Trophoblast cell (in vitro differentiated cells and primary cell): ENCODE results near the gene COL18A1.
A peak's percentile ranks its signal among the peaks of the same experiment; 100 is the strongest.

Experiments used
- DNase-seq, 2 donors: peaks; one replicate each; pipeline ENCODE4 v3.0.0-alpha.2; 2016
- H2AFZ ChIP-seq: 2 replicates; pipeline ENCODE4 v1.6.1; 2013; ENCODE audit warnings: low read length, moderate library complexity, mild to moderate bottlenecking; ENCODE audit not compliant: insufficient read depth, poor library complexity
- H2AK5ac ChIP-seq: 2 replicates; pipeline ENCODE4 v1.6.1; 2013; ENCODE audit warnings: mild to moderate bottlenecking, low read length
- H2BK120ac ChIP-seq: 2 replicates; pipeline ENCODE4 v1.6.1; 2013; ENCODE audit warnings: low read length, mild to moderate bottlenecking, moderate library complexity; ENCODE audit not compliant: insufficient read depth, poor library complexity
- H2BK12ac ChIP-seq: 2 replicates; pipeline ENCODE4 v1.6.1; 2013; ENCODE audit warnings: mild to moderate bottlenecking, low read length, moderate library complexity
- H2BK5ac ChIP-seq: 2 replicates; pipeline ENCODE4 v1.6.1; 2013; ENCODE audit warnings: low read length, low read depth, moderate library complexity, mild to moderate bottlenecking; ENCODE audit not compliant: poor library complexity
- H3K14ac ChIP-seq: 2 replicates; pipeline ENCODE4 v1.6.1; 2013; ENCODE audit warnings: mild to moderate bottlenecking, low read length
- H3K18ac ChIP-seq: 2 replicates; pipeline ENCODE4 v1.6.1; 2013; ENCODE audit warnings: mild to moderate bottlenecking, low read length
- H3K23ac ChIP-seq: 2 replicates; pipeline ENCODE4 v1.6.1; 2013; ENCODE audit warnings: low read length
- H3K27ac ChIP-seq: 2 replicates; pipeline ENCODE4 v1.5.1; 2013; ENCODE audit warnings: low read depth, mild to moderate bottlenecking, inconsistent platforms, low read length, moderate library complexity
- H3K27me3 ChIP-seq: 2 replicates; pipeline ENCODE4 v1.6.1; 2013; ENCODE audit warnings: inconsistent platforms, mild to moderate bottlenecking, low read length, moderate library complexity; ENCODE audit not compliant: insufficient read depth
- H3K36me3 ChIP-seq, 2 experiments: 1 replicate in 1 of 2; 2 replicates in 1 of 2; pipeline ENCODE4 v1.6.1; 2013; ENCODE audit warnings: low read length in 2 of 2, mild to moderate bottlenecking in 2 of 2, moderate library complexity in 1 of 2; ENCODE audit not compliant: insufficient read depth in 2 of 2, control insufficient read depth in 1 of 2
- H3K4ac ChIP-seq: 2 replicates; pipeline ENCODE4 v1.6.1; 2013; ENCODE audit warnings: low read depth, mild to moderate bottlenecking, low read length, moderate library complexity
- H3K4me1 ChIP-seq, 2 experiments: 1 replicate in 1 of 2; 2 replicates in 1 of 2; pipeline ENCODE4 v1.6.1; 2013; ENCODE audit warnings: low read length in 2 of 2, mild to moderate bottlenecking in 2 of 2, moderate library complexity in 1 of 2; ENCODE audit not compliant: insufficient read depth in 2 of 2, control insufficient read depth in 1 of 2
- H3K4me2 ChIP-seq: 2 replicates; pipeline ENCODE4 v1.6.1; 2013; ENCODE audit warnings: inconsistent platforms, mild to moderate bottlenecking, low read length, moderate library complexity
- H3K4me3 ChIP-seq: 2 replicates; pipeline ENCODE4 v1.5.1; 2013; ENCODE audit warnings: mild to moderate bottlenecking, low read depth, low read length, inconsistent platforms
- H3K79me1 ChIP-seq: one replicate; pipeline ENCODE4 v1.6.1; 2013; ENCODE audit warnings: low read length
- H3K79me2 ChIP-seq: 2 replicates; pipeline ENCODE4 v1.6.1; 2013; ENCODE audit warnings: low read length, mild to moderate bottlenecking; ENCODE audit not compliant: control insufficient read depth, insufficient read depth, poor library complexity
- H3K9ac ChIP-seq: 2 replicates; pipeline ENCODE4 v1.6.1; 2013; ENCODE audit warnings: mild to moderate bottlenecking, low read length
- H3K9me3 ChIP-seq: 2 replicates; pipeline ENCODE4 v1.6.1; 2013; ENCODE audit warnings: low read depth, mild to moderate bottlenecking, control low read depth, inconsistent platforms, low read length; ENCODE audit not compliant: insufficient read depth
- H4K12ac ChIP-seq: 2 replicates; pipeline ENCODE4 v1.6.1; 2013; ENCODE audit warnings: low read depth, mild to moderate bottlenecking, low read length, moderate library complexity
- H4K8ac ChIP-seq: 2 replicates; pipeline ENCODE4 v1.6.1; 2013; ENCODE audit warnings: low read depth, mild to moderate bottlenecking, low read length, moderate library complexity
- H4K91ac ChIP-seq: one replicate; pipeline ENCODE4 v1.6.1; 2013; ENCODE audit warnings: low read depth, mild to moderate bottlenecking, low read length, moderate library complexity
- WGBS: extraction: QIAGEN DNeasy Blood & Tissue Kit; methylation state at CpG from one replicate; pipeline ENCODE4 v1.1.7; 2013; ENCODE audit warnings: missing lambda C conversion rate; ENCODE audit not compliant: insufficient read length, insufficient coverage; ENCODE audit errors: extremely low coverage; 5-methylcytosine and 5-hydroxymethylcytosine counted together

COL18A1 gene

DNA sequence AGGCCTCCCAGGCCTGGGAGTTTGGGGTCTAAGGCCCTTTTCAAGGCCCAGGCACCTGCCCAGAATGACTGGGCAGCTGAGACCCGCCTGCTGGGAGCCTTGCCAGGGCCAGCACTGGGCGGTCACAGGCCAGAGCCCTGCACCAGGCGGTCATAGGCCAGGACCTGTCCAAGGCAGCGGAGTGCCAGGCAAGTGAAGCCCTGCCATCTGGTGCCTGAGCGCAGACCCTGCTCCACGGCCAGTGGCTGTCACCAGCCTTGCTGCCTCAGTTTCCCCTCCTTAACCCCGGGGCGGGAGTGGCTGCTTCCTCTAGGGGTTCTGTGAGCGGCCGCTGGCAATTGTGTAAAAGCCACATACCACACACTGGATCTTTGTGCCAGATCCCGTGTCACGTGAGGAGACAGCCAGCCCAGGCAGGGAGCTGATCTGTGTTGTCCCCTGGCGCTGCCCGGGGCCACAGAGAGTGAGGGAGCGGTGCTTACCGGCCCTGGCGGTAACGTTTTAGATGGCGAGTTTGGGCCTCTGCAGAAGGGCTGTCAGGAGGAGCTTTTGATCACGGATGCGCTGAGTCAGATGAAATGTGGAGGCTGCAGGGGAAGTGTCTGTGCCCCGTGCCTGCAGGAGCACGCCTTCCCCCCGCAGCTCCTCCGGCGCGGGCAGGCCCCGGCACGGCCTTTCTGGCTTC, 4.6 kb downstream of the COL18A1 start:
- WGBS, result no CpG with 5 or more reads among the region's 29 CpGs
- H3K27me3 ChIP-seq, result no peaks in the 10 kb centered on the region

DNA sequence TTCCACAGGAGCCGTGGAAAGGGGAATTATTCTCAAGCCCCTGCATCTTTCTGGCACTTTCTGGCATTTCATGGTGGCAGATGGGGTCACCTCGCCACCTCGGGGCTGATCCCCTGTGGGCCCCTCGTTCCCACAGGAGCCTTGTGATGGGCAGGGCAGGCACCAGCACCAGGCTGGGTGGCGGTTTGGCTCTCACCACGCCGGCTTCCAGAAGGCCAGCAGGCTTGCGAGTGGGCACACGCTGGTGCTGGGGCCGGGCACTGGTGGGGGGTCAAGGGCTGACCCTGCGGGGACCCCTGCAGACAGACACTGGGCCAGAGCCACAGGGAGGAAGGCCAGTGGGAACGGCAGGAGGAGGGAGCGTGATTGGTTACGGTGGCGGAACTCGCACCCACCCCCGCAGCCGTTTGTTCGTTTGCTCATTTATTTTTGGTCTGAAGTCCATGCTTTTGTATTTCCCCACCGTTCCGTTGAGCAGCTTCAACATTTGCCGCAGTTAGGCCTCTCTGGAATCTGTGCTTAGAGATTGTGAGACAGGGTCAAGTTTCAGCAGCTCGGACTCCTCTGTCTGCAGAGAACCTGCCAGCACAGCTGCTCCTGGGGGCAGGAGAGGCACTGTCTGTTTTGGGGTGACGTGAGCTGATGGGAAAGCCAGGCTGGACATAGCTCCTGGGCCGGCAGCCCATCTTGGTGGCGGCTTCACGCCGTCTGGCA, 5.3 kb downstream of the COL18A1 start:
- Histone ChIP-seq H3K9ac (no peak overlapping the region), H3K4me3 (no peak overlapping the region), H3K4me1 (peaks cover 38 to 52% of the 10 kb centered on the region in 2 experiments), H4K12ac (no peak overlapping the region), H3K79me2 (peaks cover 39% of the 10 kb centered on the region), H3K23ac (no peak overlapping the region), H3K27ac (no peak overlapping the region), H4K8ac (no peak overlapping the region), H2BK12ac (no peak overlapping the region), H4K91ac (no peak overlapping the region), H2AK5ac (no peak overlapping the region), H3K27me3 (no peaks in the 10 kb centered on the region), H2BK120ac (no peak overlapping the region), H3K18ac (peak overlapping the region; percentile 32), H2BK5ac (no peak overlapping the region), H3K14ac (peak overlapping the region; percentile 16), H3K36me3 (peaks cover 30 to 36% of the 10 kb centered on the region in 2 experiments), H3K9me3 (no peaks in the 10 kb centered on the region), H2AFZ (no peak overlapping the region), H3K79me1 (peaks cover 27% of the 10 kb centered on the region), H3K4me2 (no peak overlapping the region), H3K4ac (peak overlapping the region; percentile 38)
- no CpG with 5 or more reads among the region's 28 CpGs for WGBS
- DNase-seq, result no peak

More for the DNA sequence above, 4.6 kb downstream of the COL18A1 start:
- Histone ChIP-seq H3K36me3 (peaks cover 25 to 30% of the 10 kb centered on the region in 2 experiments), H3K27ac (no peak overlapping the region), H2BK12ac (no peak overlapping the region), H4K12ac (no peak overlapping the region), H3K4me3 (no peak overlapping the region), H3K9me3 (no peaks in the 10 kb centered on the region), H3K23ac (no peak overlapping the region), H2AFZ (no peak overlapping the region), H4K91ac (no peak overlapping the region), H4K8ac (no peak overlapping the region), H2AK5ac (no peak overlapping the region), H3K18ac (no peak overlapping the region), H2BK120ac (no peak overlapping the region), H3K79me1 (peaks cover 30% of the 10 kb centered on the region), H3K79me2 (peaks cover 37% of the 10 kb centered on the region), H2BK5ac (no peak overlapping the region), H3K4ac (peak overlapping the region; percentile 50), H3K4me2 (no peak overlapping the region), H3K4me1 (peaks cover 38 to 52% of the 10 kb centered on the region in 2 experiments), H3K14ac (no peak overlapping the region), H3K9ac (no peak overlapping the region)
- no peak for DNase-seq

DNA sequence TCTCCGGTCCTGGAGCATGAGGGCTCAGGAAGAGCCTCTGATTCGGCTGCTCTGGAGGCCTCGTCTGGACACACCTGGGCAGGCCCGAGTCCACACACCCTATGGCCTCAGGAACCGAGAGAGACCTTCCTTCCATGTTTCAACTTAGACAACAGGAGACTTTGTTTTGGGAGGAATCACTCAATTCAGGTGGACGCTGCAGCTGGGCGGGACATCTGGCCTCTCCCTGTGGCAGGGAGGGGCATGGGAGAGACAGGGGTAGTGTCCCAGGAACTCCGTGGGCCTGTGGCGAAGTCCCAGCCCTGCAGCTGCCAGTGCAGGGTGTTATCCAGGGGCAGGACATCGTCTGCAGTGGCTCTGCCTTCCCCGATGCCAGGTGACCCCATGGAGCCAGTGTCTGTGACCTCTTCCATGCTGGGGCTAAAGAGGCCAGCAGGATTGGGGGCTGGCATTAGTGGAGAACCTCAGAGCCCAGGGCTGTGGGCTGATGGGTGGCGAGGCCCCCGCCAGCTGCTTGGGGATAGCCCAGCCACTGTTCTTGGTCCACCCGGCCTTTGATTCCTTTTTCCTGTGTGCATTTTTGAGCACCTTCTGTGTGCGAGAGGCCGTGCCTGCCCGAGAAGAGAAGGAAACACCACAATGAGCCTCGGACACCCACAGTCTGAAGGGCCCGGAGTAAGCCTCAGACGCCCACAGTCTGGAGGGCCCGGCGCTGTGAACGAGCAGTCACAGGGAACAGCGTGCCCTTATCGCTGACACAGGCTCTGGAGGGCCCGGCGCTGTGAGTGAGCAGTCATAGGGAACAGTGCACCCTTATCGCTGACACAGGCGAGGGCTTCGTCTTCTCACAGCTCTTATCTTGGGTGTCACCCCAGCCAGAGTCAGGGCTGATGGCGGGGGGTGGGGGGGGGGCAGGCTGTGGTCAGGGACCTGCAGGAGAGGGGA, 6.2 kb downstream of the COL18A1 start:
- no peak for DNase-seq
- H2AK5ac ChIP-seq, result peak overlapping the region; percentile 51
- peak overlapping the region; percentile 32 for H3K18ac ChIP-seq
- H3K4me3 ChIP-seq, result no peak overlapping the region
- H3K23ac ChIP-seq, result no peak overlapping the region
- peaks cover 35% of the 10 kb centered on the region for H3K79me2 ChIP-seq
- no peak overlapping the region for H2BK120ac ChIP-seq
- H3K14ac ChIP-seq, result peak overlapping the region; percentile 16
- no peaks in the 10 kb centered on the region for H3K27me3 ChIP-seq
- H4K8ac ChIP-seq, result no peak overlapping the region
- H3K36me3 ChIP-seq, result peaks cover 37 to 38% of the 10 kb centered on the region in 2 experiments
- H3K9me3 ChIP-seq, result no peaks in the 10 kb centered on the region
- no peak overlapping the region for H3K9ac ChIP-seq
- peaks cover 34 to 54% of the 10 kb centered on the region in 2 experiments for H3K4me1 ChIP-seq
- no peak overlapping the region for H2BK12ac ChIP-seq
- no peak overlapping the region for H2AFZ ChIP-seq
- H3K79me1 ChIP-seq, result peaks cover 19% of the 10 kb centered on the region
- no peak overlapping the region for H2BK5ac ChIP-seq
- H3K27ac ChIP-seq, result no peak overlapping the region
- WGBS, result no CpG with 5 or more reads among the region's 31 CpGs
- H4K12ac ChIP-seq, result no peak overlapping the region
- H4K91ac ChIP-seq, result no peak overlapping the region
- peak overlapping the region; percentile 38 for H3K4ac ChIP-seq
- no peak overlapping the region for H3K4me2 ChIP-seq

- Histone ChIP-seq H3K79me1 (peaks cover 14% of the 10 kb centered on the region), H3K27me3 (no peaks in the 10 kb centered on the region), H3K36me3 (peaks cover 37 to 38% of the 10 kb centered on the region in 2 experiments), H3K4me3 (no peak overlapping the region), H3K4ac (no peak overlapping the region), H4K12ac (no peak overlapping the region), H3K4me1 (peaks cover 34 to 53% of the 10 kb centered on the region in 2 experiments), H2BK5ac (no peak overlapping the region), H3K9ac (no peak overlapping the region), H3K4me2 (no peak overlapping the region), H4K91ac (no peak overlapping the region), H2BK120ac (no peak overlapping the region), H3K9me3 (no peaks in the 10 kb centered on the region), H3K18ac (no peak overlapping the region), H2AK5ac (no peak overlapping the region), H3K23ac (no peak overlapping the region), H3K27ac (no peak overlapping the region), H2AFZ (no peak overlapping the region), H3K14ac (no peak overlapping the region), H4K8ac (no peak overlapping the region), H2BK12ac (no peak overlapping the region), H3K79me2 (peaks cover 35% of the 10 kb centered on the region)
- no peak for DNase-seq
- no CpG with 5 or more reads among the region's 18 CpGs for WGBS
Observed at GRCh38 chr21:45411810-45412206, 6.8 kb downstream of the COL18A1 start.
